ENCODE measurements around the gene SLC39A3.

SLC39A3 gene

GRCh38 chr19:2739602-2740313 lies at the start of gene SLC39A3:
Gene SLC39A3 (minus strand): TSS chr19:2740017. CDS start chr19:2737257, 2,760 bp downstream.
- H3K4me1 ChIP-seq (ENCODE audit: control insufficient read depth, low read length): peaks cover 17% of the 10 kb centered on the region

GRCh38 chr19:2788237-2788636 lies 48.4 kb upstream of the SLC39A3 start:
- Histone ChIP-seq H3K4me3 (ENCODE audit: low read length) (no peak overlapping the region), H3K9me2 (replicated peaks; ENCODE audit: control insufficient read depth, low read length) (no peaks in the 10 kb centered on the region), H3K9me3 (ENCODE audit: control insufficient read depth, insufficient read depth, low read length) (no peaks in the 10 kb centered on the region), H3K79me2 (ENCODE audit: control insufficient read depth, low read length) (peaks cover 82% of the 10 kb centered on the region), H3F3A (ENCODE audit: control insufficient read depth, insufficient read depth) (peaks cover 5% of the 10 kb centered on the region), H3K36me3 (ENCODE audit: control insufficient read depth, low read length) (peaks cover 58% of the 10 kb centered on the region), H3K4me2 (ENCODE audit: low read length) (peak overlapping the region; percentile 83), H4K20me1 (ENCODE audit: control insufficient read depth, insufficient read depth, low read depth, low read length) (peaks cover 14% of the 10 kb centered on the region; the same call in 1 of the 2 replicates), H3K27me3 (ENCODE audit: control insufficient read depth, low read length) (no peaks in the 10 kb centered on the region), H3K27ac (ENCODE audit: low read depth, low read length) (no peak overlapping the region), H3K4me1 (ENCODE audit: control insufficient read depth, low read length) (peaks cover 71% of the 10 kb centered on the region)
- TF ChIP-seq EZH2phosphoT487 (IDR thresholded peaks at IDR 0.05; ENCODE audit: borderline replicate concordance, low read length): no peak
- no peak for TF ChIP-seq CTCF (IDR thresholded peaks at IDR 0.05; ENCODE audit: low read depth, low read length, poor library complexity, severe bottlenecking)

More at GRCh38 chr19:2739602-2740313, at the start of gene SLC39A3:
- peaks cover 42% of the 10 kb centered on the region for H3K79me2 ChIP-seq (ENCODE audit: control insufficient read depth, low read length)
- H3K4me2 ChIP-seq (ENCODE audit: low read length): peak within 1 kb of the TSS; percentile 97
- peak within 1 kb of the TSS; percentile 51 for H3K27ac ChIP-seq (ENCODE audit: low read depth, low read length)
- no peaks in the 10 kb centered on the region for H3K9me2 ChIP-seq (replicated peaks; ENCODE audit: control insufficient read depth, low read length)
- H3K27me3 ChIP-seq (ENCODE audit: control insufficient read depth, low read length): peaks cover 7% of the 10 kb centered on the region
- no peak for TF ChIP-seq CTCF (IDR thresholded peaks at IDR 0.05; ENCODE audit: low read depth, low read length, poor library complexity, severe bottlenecking)
- no peak for TF ChIP-seq EZH2phosphoT487 (IDR thresholded peaks at IDR 0.05; ENCODE audit: borderline replicate concordance, low read length)
- peaks cover 31% of the 10 kb centered on the region for H3K36me3 ChIP-seq (ENCODE audit: control insufficient read depth, low read length)
- H4K20me1 ChIP-seq (ENCODE audit: control insufficient read depth, insufficient read depth, low read depth, low read length): no peaks in the 10 kb centered on the region
- peak within 1 kb of the TSS; percentile 99 for H3K4me3 ChIP-seq (ENCODE audit: low read length)
- no peaks in the 10 kb centered on the region for H3F3A ChIP-seq (ENCODE audit: control insufficient read depth, insufficient read depth)
- no peaks in the 10 kb centered on the region for H3K9me3 ChIP-seq (ENCODE audit: control insufficient read depth, insufficient read depth, low read length)

- Histone ChIP-seq H3K9me2 (replicated peaks; ENCODE audit: control insufficient read depth, low read length) (no peaks in the 10 kb centered on the region), H3K27me3 (ENCODE audit: control insufficient read depth, low read length) (no peaks in the 10 kb centered on the region), H3K9me3 (ENCODE audit: control insufficient read depth, insufficient read depth, low read length) (no peaks in the 10 kb centered on the region), H3K27ac (ENCODE audit: low read depth, low read length) (no peak overlapping the region), H3K4me1 (ENCODE audit: control insufficient read depth, low read length) (peaks cover 65% of the 10 kb centered on the region), H3K36me3 (ENCODE audit: control insufficient read depth, low read length) (peaks cover 60% of the 10 kb centered on the region), H3K79me2 (ENCODE audit: control insufficient read depth, low read length) (peaks cover 84% of the 10 kb centered on the region), H3K4me3 (ENCODE audit: low read length) (peak overlapping the region; percentile 32), H4K20me1 (ENCODE audit: control insufficient read depth, insufficient read depth, low read depth, low read length) (peaks cover 15% of the 10 kb centered on the region; the same call in 1 of the 2 replicates), H3K4me2 (ENCODE audit: low read length) (peak overlapping the region; percentile 83), H3F3A (ENCODE audit: control insufficient read depth, insufficient read depth) (peaks cover 5% of the 10 kb centered on the region)
- TF ChIP-seq CTCF (IDR thresholded peaks at IDR 0.05; ENCODE audit: low read depth, low read length, poor library complexity, severe bottlenecking): no peak
- no peak for TF ChIP-seq EZH2phosphoT487 (IDR thresholded peaks at IDR 0.05; ENCODE audit: borderline replicate concordance, low read length)
These were observed 47.3 kb upstream of the SLC39A3 start for GRCh38 chr19:2787115-2787514.

Data from DOHH2 (cell line).